ENCODE data around the gene DIABLO.
"Not testable (repeated sequence)": the region's sequence is repeated elsewhere in the genome, so short reads cannot be mapped to it uniquely, and the experiment has no call there.

DIABLO gene

DNA sequence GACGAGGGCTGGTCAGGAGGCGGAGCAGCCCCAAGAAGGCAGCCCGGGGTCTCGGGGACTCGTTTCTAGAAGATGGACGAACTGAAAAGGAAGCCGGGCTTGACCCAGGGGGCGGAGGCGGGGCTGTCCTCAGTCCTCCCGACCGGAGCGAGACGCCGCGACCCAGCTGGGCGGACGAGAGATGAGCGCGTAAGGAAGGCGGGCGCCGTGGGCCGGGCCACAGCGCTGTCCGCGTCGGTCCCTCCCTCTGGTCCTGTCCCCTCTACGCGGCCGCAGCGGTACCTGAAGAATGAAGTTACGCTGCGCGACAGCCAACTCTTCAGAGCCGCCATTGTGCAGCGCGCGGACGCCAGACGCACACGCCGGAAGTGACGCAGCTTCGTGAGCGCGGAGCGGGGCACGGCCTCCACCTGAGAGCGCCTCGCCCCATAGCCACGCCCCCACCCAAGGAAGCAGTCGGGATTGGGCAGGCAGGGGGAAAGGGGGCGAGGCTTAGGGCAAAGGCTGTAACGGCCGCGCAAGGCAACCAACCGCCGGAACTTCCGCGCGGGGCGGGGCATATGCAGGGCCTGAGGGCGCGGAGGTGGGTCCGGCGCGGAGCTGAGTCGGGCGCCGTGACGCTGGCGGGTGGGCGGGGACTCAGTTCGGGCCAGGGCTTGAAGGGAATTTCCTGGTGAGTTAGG, at the start of gene DIABLO:
Gene DIABLO, minus strand, starts transcription at position 370 of the 683 bp plus-strand sequence. Its CDS starts 38 bp downstream, at position 332.
- DNase-seq = peak; percentile 100

GRCh38 chr12:122275459-122275858, 49.6 kb upstream of the DIABLO start:
- no peak for DNase-seq

GRCh38 chr12:122266230-122266901, 40.5 kb upstream of the DIABLO start, which contains the start of gene VPS33A:
Gene VPS33A (minus strand): TSS chr12:122266494. CDS start chr12:122266408, 86 bp downstream.
- DNase-seq = peak; percentile 98

DNA sequence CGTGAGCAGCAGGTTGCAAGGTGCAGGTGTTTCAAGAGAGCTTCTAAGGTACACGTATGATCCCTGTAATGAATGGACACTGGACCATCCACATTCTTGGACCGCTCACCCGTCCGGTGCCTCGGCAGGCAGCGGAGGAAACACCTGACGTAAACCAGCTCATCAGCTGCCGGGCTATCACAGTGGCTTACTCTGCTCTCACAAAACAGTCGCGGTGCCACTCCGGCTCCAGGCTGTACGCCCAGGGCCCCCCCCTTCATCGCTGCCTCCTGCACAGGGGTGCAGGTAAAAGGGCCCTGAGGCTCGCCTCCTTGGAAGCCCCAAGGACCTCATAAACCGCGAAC, 40.0 kb upstream of the DIABLO start:
- peak; percentile 46 for DNase-seq

GRCh38 chr12:122265476-122265875, 39.6 kb upstream of the DIABLO start:
- no peak for DNase-seq

DNA sequence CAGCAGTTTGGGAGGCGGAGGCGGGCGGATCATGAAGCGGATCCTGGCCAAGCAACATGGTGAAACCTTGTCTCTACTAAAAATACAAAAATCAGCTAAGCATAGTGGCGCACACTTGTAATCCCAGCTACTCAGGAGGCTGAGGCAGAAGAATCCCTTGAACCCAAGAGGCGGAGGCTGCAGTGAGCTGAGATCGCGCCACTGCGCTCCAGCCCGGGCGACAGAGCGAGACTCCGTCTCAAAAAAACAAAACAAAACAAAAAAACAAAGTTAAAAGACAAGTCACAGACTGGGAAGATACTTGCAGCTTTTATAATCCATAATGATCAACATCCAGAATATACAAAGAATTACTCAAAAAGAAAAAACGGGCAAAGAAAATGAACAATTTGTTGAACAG, 34.9 kb upstream of the DIABLO start:
- DNase-seq = not testable (repeated sequence)

DNA sequence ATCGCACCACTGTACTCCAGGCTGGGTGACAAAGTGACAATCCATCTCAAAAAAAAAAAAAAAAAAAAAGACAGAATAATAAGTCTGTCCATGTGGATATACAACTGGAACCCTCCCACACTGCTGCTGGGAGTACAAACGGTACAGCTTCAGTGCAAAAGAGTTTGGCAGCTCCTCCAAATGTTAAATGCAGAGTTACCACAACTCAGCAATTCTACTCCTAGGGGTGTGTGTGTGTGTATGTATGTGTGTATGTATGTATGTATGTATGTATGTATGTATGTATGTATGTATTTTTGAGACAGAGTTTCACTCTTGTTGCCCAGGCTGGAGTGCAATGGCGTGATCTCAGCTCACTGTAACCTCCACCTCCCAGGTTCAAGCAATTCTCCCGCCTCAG, 33.1 kb upstream of the DIABLO start:
- not testable (repeated sequence) for DNase-seq

- DNase-seq = not testable (repeated sequence)
These were observed 32.6 kb upstream of the DIABLO start for GRCh38 chr12:122258462-122258861.

- DNase-seq = no peak
These were observed 24.7 kb upstream of the DIABLO start for GRCh38 chr12:122250536-122250935.

DNA sequence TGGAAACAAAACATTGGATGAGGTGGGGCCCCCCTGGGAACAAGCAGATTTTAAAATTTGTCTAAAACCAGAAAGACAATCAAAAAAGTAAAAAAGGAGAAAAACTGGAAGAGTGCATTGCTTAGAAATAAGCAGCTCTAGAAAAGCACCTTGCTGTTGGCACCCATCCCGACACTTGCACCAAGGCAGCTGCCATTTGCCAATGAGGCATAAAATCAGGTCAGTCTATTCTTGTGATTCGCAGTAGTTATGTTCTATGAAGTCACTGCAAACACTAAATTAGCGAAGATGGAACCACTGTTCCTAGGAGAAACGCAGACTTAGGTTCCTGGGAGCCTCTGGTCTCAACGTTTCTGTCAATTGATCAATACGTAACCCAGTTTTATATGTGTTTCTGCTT, 24.2 kb upstream of the DIABLO start:
- no peak for DNase-seq

DNA sequence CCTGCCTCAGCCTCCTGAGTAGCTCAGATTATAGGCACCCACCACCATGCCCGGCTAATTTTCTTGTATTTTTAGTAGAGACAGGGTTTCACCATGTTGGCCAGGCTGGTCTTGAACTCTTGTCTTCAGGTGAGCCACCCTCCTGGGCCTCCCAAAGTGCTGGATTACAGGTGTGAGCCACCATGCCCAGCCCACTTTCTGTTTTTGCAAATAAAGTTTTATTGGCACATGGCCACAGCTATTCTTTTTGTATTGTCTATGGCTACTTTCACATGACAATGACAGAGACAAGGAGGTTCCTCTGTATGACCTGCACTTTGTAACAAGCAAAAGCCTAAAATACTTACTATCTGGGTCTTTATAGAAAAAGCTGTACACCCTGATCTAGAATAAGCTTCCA, 19.7 kb upstream of the DIABLO start:
- no peak for DNase-seq

DNA sequence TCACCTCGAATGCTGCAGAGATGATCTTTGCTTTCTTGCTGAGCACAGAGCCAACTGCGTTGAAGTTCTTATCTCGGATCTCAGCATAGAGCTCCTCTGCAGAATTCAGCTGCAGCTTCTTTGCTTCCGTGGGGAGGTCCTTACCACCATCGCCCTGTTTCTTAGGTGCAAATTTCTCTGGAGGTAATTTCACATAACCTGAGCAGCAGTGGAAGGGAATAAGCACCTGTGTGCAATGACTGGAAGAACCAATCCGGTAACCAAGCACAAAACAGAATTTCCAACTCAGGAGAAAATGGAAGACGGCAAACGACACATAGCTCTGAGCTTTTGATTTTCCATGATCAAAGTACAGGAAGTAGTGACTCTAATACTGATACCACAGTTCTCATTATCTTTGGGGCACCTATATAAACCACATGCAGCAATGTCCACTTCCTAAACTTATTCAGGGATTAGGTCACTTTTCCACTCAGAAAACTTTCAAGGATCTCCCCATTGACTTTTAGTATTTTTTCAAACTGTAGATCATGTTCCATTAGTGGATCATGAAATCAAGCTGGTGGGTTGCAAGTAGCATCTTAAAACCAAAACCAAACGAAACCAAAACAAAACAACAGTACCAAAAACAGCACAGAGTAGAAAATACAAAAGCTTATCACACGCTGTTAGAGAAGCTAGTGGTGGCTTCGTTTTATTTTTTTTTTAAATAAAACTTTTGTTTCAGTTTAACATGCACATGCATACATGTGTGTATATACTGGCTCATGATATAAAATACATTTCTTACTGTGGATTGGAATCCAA, 18.9 kb upstream of the DIABLO start:
- DNase-seq = no peak

DNA sequence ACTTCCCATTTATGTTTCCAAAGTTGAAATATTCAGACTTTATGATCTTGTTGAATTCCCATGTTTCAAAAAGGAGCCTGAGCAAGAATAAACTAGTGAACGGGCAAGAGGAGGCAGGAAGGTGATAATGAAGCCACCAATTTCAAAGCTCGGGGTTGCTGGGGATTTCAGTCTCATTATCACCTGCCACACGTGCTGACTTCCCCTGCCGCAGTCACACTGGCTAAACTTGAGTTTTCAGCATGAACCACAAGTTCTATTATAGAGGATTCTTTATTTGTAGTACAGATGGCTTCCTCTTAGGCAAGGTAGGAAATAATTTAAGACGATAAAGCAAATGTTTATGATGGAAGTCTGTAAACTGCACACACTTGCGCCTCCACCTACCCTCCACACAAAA, 18.1 kb upstream of the DIABLO start:
- DNase-seq = no peak

DNA sequence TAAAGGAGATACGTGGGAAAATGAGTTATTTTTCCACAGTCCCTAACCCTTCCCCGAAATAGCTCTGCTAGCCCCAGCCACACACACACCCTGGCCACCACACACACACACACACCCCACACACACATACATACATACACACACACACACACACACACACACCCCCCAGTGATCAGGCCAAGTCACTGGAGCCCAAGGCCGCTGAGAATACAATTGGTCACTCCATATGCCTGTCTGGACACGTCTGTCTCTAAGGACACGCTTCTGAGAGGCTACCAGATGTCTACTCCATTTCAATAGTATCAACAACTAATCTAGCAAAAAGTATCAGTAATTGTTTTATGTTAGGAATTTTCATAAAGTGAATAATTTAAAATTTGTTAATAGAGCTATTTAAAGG, 13.0 kb upstream of the DIABLO start:
- no peak for DNase-seq

DNA sequence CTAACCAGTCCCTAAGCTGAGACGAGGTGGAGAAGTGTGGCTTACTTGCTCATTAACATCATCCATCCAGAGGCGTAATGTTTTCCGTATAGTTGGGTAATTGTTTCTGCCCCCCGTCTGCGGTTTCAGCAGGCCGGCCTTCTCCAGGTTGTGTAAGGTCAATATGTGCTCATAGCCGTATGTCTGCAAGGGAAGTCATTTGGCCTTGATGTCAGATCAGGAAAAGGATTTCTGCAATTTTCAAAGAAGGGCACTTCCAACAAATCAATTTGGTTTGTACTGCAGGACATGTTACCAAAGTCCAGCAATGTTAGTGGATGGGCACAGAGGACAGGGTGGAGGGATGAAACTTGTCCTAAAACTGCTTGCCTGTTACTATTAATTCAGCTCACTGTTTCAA, 9.9 kb upstream of the DIABLO start:
- no peak for DNase-seq

- no peak for DNase-seq
These were observed 6.8 kb upstream of the DIABLO start for GRCh38 chr12:122232691-122233090.

- no peak for DNase-seq
These were observed 4.9 kb upstream of the DIABLO start for GRCh38 chr12:122230798-122231197.

DNA sequence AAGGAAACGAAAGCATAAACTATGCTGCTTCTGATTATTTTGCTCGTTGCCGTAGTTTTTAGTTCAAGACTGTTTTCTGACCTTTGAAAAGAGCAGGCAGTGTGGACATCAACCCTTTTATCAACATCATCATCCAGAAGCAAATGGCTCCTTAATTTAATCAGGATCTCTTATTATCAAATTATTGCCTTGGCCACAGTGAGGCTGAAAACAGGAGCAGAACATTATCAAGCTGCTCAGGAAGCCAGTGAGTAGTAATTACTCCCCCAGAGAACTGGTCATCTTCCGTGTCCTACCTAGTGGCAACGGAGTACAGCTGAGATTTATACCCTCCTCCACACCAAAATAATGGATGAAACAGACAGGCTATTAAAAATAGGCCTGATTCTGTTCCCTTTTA, 2.2 kb upstream of the DIABLO start:
- DNase-seq = no peak

DNA sequence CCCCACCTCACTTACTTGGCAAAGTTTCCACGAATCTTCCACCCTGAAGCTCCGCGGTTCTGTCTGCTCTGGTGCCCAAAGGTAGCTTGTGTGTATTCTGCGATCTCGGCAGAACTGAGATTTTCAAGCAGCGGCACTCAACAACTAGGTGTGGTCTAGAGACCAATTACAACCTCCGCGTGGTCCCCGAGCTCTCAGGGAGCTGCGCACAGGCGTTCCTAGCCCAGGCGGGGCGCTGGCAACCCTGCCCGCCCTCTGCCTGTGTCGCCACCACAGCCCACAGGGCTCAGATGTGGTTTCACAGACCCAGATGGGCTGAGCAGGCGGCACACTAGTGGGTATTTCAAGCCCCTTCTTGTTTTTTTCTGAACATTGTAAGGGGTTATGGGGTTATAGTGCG, 1.5 kb upstream of the DIABLO start:
- no peak for DNase-seq

GRCh38 chr12:122226366-122227125, 694 bp upstream of the DIABLO start:
- DNase-seq = peak; percentile 36

DNA sequence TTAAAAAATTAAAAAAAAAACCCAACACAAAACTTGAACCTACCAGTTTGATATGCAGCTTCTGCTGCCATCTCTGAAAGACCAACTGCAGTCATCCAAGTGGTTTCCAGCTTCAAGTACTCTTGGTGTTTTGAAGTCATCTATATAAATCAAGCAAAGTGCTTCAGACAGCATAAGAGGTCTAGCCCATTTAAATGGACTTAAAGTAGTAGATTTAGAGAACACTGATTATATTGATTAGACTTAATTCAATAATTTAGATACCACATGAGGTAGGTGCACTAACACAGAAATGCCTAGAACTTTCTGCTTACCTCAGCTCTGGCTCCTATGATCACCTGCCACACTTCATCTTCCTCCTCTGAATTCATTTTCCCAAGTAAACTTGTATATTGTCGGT, 9.4 kb downstream of the DIABLO start:
- no peak for DNase-seq

DNA sequence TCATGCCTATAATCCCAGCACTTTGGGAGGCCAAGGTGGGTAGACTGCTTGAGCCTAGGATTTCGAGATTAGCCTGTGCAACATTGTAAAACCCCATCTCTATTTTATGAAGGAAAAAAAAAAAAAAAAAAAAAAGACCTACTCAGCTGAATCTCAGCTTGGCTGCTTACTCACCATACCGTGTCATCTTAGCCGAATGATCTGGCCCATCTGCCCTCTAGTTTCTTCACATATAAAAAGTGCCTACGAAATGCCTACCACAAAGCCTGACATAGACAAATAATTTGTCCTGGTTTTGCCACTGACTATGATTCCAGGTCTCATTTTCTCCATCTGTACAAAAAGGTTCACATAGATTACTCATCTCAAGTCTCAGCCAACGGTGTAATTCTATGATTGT, 10.1 kb downstream of the DIABLO start:
- DNase-seq = no peak

All from NCI-H345 (cell line).